Measurements from ENCODE around the gene RASL11A.

RASL11A gene

GRCh38 chr13:27259831-27260230, 10.8 kb upstream of the RASL11A start:
- TF ChIP-seq CREB5 (CRISPR knock-in tag; IDR thresholded peaks at IDR 0.05; ENCODE audit: low read depth) (no peak), CSRNP3 (CRISPR knock-in tag; IDR thresholded peaks at IDR 0.05) (no peak), ZFP30 (CRISPR knock-in tag; IDR thresholded peaks at IDR 0.05) (no peak), ZNF565 (CRISPR knock-in tag; conservative IDR thresholded peaks at IDR 0.05; ENCODE audit: low read depth) (no peak), ESRRG (CRISPR knock-in tag; IDR thresholded peaks at IDR 0.05) (no peak)
- ATAC-seq, result no peak; the same call in 2 of the 3 replicates

GRCh38 chr13:27261396-27261795, 9.2 kb upstream of the RASL11A start:
- TF ChIP-seq TOX (CRISPR knock-in tag; IDR thresholded peaks at IDR 0.05; ENCODE audit: borderline replicate concordance) (no peak), ZNF70 (CRISPR knock-in tag; IDR thresholded peaks at IDR 0.05) (no peak), CSDC2 (CRISPR knock-in tag; IDR thresholded peaks at IDR 0.05) (no peak), ARNTL (CRISPR knock-in tag; IDR thresholded peaks at IDR 0.05; ENCODE audit: borderline replicate concordance, low read depth) (no peak)
- ATAC-seq, result no peak

GRCh38 chr13:27263438-27263837, 7.2 kb upstream of the RASL11A start:
- ATAC-seq, result peak; percentile 57
- peak; percentile 87 for TF ChIP-seq SNAI2 (CRISPR knock-in tag; IDR thresholded peaks at IDR 0.05)
- TF ChIP-seq RARB (CRISPR knock-in tag; IDR thresholded peaks at IDR 0.05), result no peak
- peak; percentile 87 for TF ChIP-seq TSHZ2 (CRISPR knock-in tag; IDR thresholded peaks at IDR 0.05)
- TF ChIP-seq ARNTL (CRISPR knock-in tag; IDR thresholded peaks at IDR 0.05; ENCODE audit: borderline replicate concordance, low read depth), result no peak
- no peak for TF ChIP-seq POU6F1 (CRISPR knock-in tag; IDR thresholded peaks at IDR 0.05; ENCODE audit: borderline replicate concordance, low read depth)
- no peak for TF ChIP-seq ZNF8 (CRISPR knock-in tag; IDR thresholded peaks at IDR 0.05)
- TF ChIP-seq ZFP3 (CRISPR knock-in tag; IDR thresholded peaks at IDR 0.05), result peak; percentile 61; the same call in 1 of the 2 replicates
- peak; percentile 82; the same call in 1 of the 2 replicates for TF ChIP-seq GLIS3 (CRISPR knock-in tag; IDR thresholded peaks at IDR 0.05)
- peak; percentile 81; the same call in 1 of the 2 replicates for TF ChIP-seq ESRRG (CRISPR knock-in tag; IDR thresholded peaks at IDR 0.05)
- peak; percentile 59 for TF ChIP-seq ZNF70 (CRISPR knock-in tag; IDR thresholded peaks at IDR 0.05)
- TF ChIP-seq CSRNP3 (CRISPR knock-in tag; IDR thresholded peaks at IDR 0.05), result peak; percentile 87
- peak; percentile 91 for TF ChIP-seq ISL1 (CRISPR knock-in tag; IDR thresholded peaks at IDR 0.05)
- no peak for TF ChIP-seq PPARA (CRISPR knock-in tag; IDR thresholded peaks at IDR 0.05; ENCODE audit: borderline replicate concordance)
- no peak for TF ChIP-seq ZFP30 (CRISPR knock-in tag; IDR thresholded peaks at IDR 0.05)
- no peak for TF ChIP-seq BACH2 (CRISPR knock-in tag; IDR thresholded peaks at IDR 0.05; ENCODE audit: borderline replicate concordance)
- no peak for TF ChIP-seq CSDC2 (CRISPR knock-in tag; IDR thresholded peaks at IDR 0.05)
- no peak for TF ChIP-seq TOX (CRISPR knock-in tag; IDR thresholded peaks at IDR 0.05; ENCODE audit: borderline replicate concordance)
- no peak for TF ChIP-seq ZNF565 (CRISPR knock-in tag; conservative IDR thresholded peaks at IDR 0.05; ENCODE audit: low read depth)
- TF ChIP-seq CREB5 (CRISPR knock-in tag; IDR thresholded peaks at IDR 0.05; ENCODE audit: low read depth), result peak; percentile 76; the same call in 1 of the 2 replicates
- no peak for TF ChIP-seq OSR1 (CRISPR knock-in tag; IDR thresholded peaks at IDR 0.05)
- TF ChIP-seq ZC3H10 (CRISPR knock-in tag; IDR thresholded peaks at IDR 0.05), result no peak
- no peak for TF ChIP-seq PATZ1 (CRISPR knock-in tag; IDR thresholded peaks at IDR 0.05; ENCODE audit: borderline replicate concordance)
- peak; percentile 96 for TF ChIP-seq TCF4 (CRISPR knock-in tag; IDR thresholded peaks at IDR 0.05; ENCODE audit: borderline replicate concordance)

Data from SK-N-SH treated with all-trans-retinoic acid at 6 μM for 48 hours (cell line).